DMS 273 (cell line): ENCODE measurements around the gene RPS6KA5.
"Not testable (repeated sequence)": the region's sequence is repeated elsewhere in the genome, so short reads cannot be mapped to it uniquely, and the experiment has no call there.

Experiments
- DNase-seq: peaks from one replicate; lab custom pipeline; 2025; ENCODE audit not compliant: unreplicated experiment; lab: John Stamatoyannopoulos, UW

RPS6KA5 gene

GRCh38 chr14:90886297-90886815 is 174.1 kb downstream of the RPS6KA5 start:
- no peak for DNase-seq

GRCh38 chr14:90883782-90884181 is 176.7 kb downstream of the RPS6KA5 start:
- no peak for DNase-seq

- DNase-seq: no peak
These were observed 177.2 kb downstream of the RPS6KA5 start for GRCh38 chr14:90883197-90883596.

GRCh38 chr14:90880282-90880681 is 180.2 kb downstream of the RPS6KA5 start:
- no peak for DNase-seq

- DNase-seq: no peak
These were observed 185.8 kb downstream of the RPS6KA5 start for GRCh38 chr14:90874599-90874998.

- DNase-seq: peak; percentile 61
These were observed 188.7 kb downstream of the RPS6KA5 start for GRCh38 chr14:90871605-90872233.

GRCh38 chr14:90870950-90871604 is 189.4 kb downstream of the RPS6KA5 start:
- DNase-seq: peak; percentile 23

GRCh38 chr14:90867501-90867900 is 192.9 kb downstream of the RPS6KA5 start:
- no peak for DNase-seq

GRCh38 chr14:90866833-90867232 is 193.6 kb downstream of the RPS6KA5 start:
- no peak for DNase-seq

- no peak for DNase-seq
These were observed 195.7 kb downstream of the RPS6KA5 start for GRCh38 chr14:90864741-90865140.

GRCh38 chr14:90858511-90858910 is 201.9 kb downstream of the RPS6KA5 start:
- no peak for DNase-seq

- DNase-seq: no peak
These were observed 202.6 kb downstream of the RPS6KA5 start for GRCh38 chr14:90857866-90858265.

- not testable (repeated sequence) for DNase-seq
These were observed 204.3 kb downstream of the RPS6KA5 start for GRCh38 chr14:90856115-90856514.

GRCh38 chr14:90853116-90853515 is 207.3 kb downstream of the RPS6KA5 start:
- no peak for DNase-seq

GRCh38 chr14:90851327-90852036 is 209.0 kb downstream of the RPS6KA5 start:
- no peak for DNase-seq

- DNase-seq: no peak
These were observed 210.0 kb downstream of the RPS6KA5 start for GRCh38 chr14:90850487-90850886.

- DNase-seq: no peak
These were observed 210.5 kb downstream of the RPS6KA5 start for GRCh38 chr14:90849787-90850444.

- no peak for DNase-seq
These were observed 211.3 kb downstream of the RPS6KA5 start for GRCh38 chr14:90848944-90849731.

GRCh38 chr14:90846511-90846910 is 213.9 kb downstream of the RPS6KA5 start:
- no peak for DNase-seq

GRCh38 chr14:90844321-90844720 is 216.1 kb downstream of the RPS6KA5 start:
- DNase-seq: no peak

GRCh38 chr14:90842726-90843125 is 217.7 kb downstream of the RPS6KA5 start:
- no peak for DNase-seq
